ENCODE measurements around the gene CAND2.

CAND2 gene

GRCh38 chr3:12759693-12760565, 36.6 kb upstream of the CAND2 start:
- Histone ChIP-seq H3K4me3 (ENCODE audit: severe bottlenecking) (no peak overlapping the region), H3K27ac (ENCODE audit: poor library complexity, severe bottlenecking) (peak overlapping the region; percentile 97), H3K4me1 (ENCODE audit: insufficient read depth, poor library complexity, severe bottlenecking) (peaks cover 39% of the 10 kb centered on the region), H3K36me3 (ENCODE audit: low read depth) (peaks cover 27% of the 10 kb centered on the region), H3K27me3 (ENCODE audit: insufficient read depth, poor library complexity, severe bottlenecking) (no peaks in the 10 kb centered on the region), H3K9me3 (ENCODE audit: severe bottlenecking) (no peaks in the 10 kb centered on the region)
- TF ChIP-seq CTCF (IDR thresholded peaks at IDR 0.05; ENCODE audit: poor library complexity, severe bottlenecking), result no peak
- no peak for DNase-seq (ENCODE audit: low spot score)
- peak; percentile 13 for ATAC-seq (ENCODE audit: low read depth)

GRCh38 chr3:12764171-12764776, 32.2 kb upstream of the CAND2 start:
- peaks cover 18% of the 10 kb centered on the region for H3K4me1 ChIP-seq (ENCODE audit: insufficient read depth, poor library complexity, severe bottlenecking)
- H3K27ac ChIP-seq (ENCODE audit: poor library complexity, severe bottlenecking), result peak overlapping the region; percentile 97
- no peak for ATAC-seq (ENCODE audit: low read depth)
- H3K27me3 ChIP-seq (ENCODE audit: insufficient read depth, poor library complexity, severe bottlenecking), result no peaks in the 10 kb centered on the region
- DNase-seq (ENCODE audit: low spot score), result no peak
- no peak overlapping the region for H3K4me3 ChIP-seq (ENCODE audit: severe bottlenecking)
- no peaks in the 10 kb centered on the region for H3K36me3 ChIP-seq (ENCODE audit: low read depth)
- no peak for TF ChIP-seq CTCF (IDR thresholded peaks at IDR 0.05; ENCODE audit: poor library complexity, severe bottlenecking)
- H3K9me3 ChIP-seq (ENCODE audit: severe bottlenecking), result no peaks in the 10 kb centered on the region

- H3K27ac ChIP-seq (ENCODE audit: poor library complexity, severe bottlenecking), result no peak overlapping the region
- H3K4me3 ChIP-seq (ENCODE audit: severe bottlenecking), result no peak overlapping the region
- TF ChIP-seq CTCF (IDR thresholded peaks at IDR 0.05; ENCODE audit: poor library complexity, severe bottlenecking), result no peak
- H3K9me3 ChIP-seq (ENCODE audit: severe bottlenecking), result no peaks in the 10 kb centered on the region
- DNase-seq (ENCODE audit: low spot score) (no peak), ATAC-seq (ENCODE audit: low read depth) (no peak)
- peaks cover 7% of the 10 kb centered on the region for H3K4me1 ChIP-seq (ENCODE audit: insufficient read depth, poor library complexity, severe bottlenecking)
- no peaks in the 10 kb centered on the region for H3K27me3 ChIP-seq (ENCODE audit: insufficient read depth, poor library complexity, severe bottlenecking)
- H3K36me3 ChIP-seq (ENCODE audit: low read depth), result no peaks in the 10 kb centered on the region
Observed at GRCh38 chr3:12766541-12766940, 29.9 kb upstream of the CAND2 start.

GRCh38 chr3:12768579-12769527, 27.6 kb upstream of the CAND2 start:
- Histone ChIP-seq H3K4me1 (ENCODE audit: insufficient read depth, poor library complexity, severe bottlenecking) (peaks cover 2% of the 10 kb centered on the region), H3K27me3 (ENCODE audit: insufficient read depth, poor library complexity, severe bottlenecking) (no peaks in the 10 kb centered on the region), H3K27ac (ENCODE audit: poor library complexity, severe bottlenecking) (no peak overlapping the region), H3K9me3 (ENCODE audit: severe bottlenecking) (no peaks in the 10 kb centered on the region), H3K4me3 (ENCODE audit: severe bottlenecking) (no peak overlapping the region), H3K36me3 (ENCODE audit: low read depth) (no peaks in the 10 kb centered on the region)
- DNase-seq (ENCODE audit: low spot score), result no peak
- no peak for ATAC-seq (ENCODE audit: low read depth)
- TF ChIP-seq CTCF (IDR thresholded peaks at IDR 0.05; ENCODE audit: poor library complexity, severe bottlenecking), result no peak

Data from RWPE2 (cell line).